ENCODE results near the gene LEO1.

DNA sequence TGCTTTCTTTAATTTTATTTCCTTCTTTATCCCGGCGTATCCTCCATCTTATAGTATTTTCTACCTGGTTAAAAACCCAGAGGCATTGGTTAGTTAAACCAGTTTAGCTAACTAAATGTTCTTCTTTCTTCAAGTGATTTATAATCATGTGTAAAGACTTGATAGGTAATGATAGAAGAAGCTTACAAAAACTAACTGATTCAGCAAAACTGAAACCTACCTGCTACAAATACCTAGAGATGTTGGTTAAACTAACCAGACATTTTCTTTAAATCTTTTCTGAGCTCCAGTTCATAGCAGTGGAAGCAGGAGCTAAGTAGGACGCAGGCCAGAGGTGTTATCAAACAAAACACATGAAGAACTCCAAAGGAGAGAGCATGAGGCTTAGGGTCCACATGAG lies 44.8 kb downstream of the LEO1 start:
- TF ChIP-seq, protein P1, sequence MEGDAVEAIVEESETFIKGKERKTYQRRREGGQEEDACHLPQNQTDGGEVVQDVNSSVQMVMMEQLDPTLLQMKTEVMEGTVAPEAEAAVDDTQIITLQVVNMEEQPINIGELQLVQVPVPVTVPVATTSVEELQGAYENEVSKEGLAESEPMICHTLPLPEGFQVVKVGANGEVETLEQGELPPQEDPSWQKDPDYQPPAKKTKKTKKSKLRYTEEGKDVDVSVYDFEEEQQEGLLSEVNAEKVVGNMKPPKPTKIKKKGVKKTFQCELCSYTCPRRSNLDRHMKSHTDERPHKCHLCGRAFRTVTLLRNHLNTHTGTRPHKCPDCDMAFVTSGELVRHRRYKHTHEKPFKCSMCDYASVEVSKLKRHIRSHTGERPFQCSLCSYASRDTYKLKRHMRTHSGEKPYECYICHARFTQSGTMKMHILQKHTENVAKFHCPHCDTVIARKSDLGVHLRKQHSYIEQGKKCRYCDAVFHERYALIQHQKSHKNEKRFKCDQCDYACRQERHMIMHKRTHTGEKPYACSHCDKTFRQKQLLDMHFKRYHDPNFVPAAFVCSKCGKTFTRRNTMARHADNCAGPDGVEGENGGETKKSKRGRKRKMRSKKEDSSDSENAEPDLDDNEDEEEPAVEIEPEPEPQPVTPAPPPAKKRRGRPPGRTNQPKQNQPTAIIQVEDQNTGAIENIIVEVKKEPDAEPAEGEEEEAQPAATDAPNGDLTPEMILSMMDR (IDR thresholded peaks at IDR 0.05; ENCODE audit: insufficient read depth, low read length, poor library complexity, severe bottlenecking): no peak
- TF ChIP-seq EZH2phosphoT487 (conservative IDR thresholded peaks at IDR 0.05; ENCODE audit: low read length): no peak

Data from SU-DHL-6 (cell line).